Iris pigment epithelial cell (primary cell): ENCODE measurements around the gene SH3BP2.

ENCODE experiments used
- DNase-seq: peaks from one replicate; pipeline ENCODE4 v3.0.0-alpha.2; 2011; ENCODE audit warnings: low read depth

Gene SH3BP2

GRCh38 chr4:2856266-2856665, 63.4 kb downstream of the SH3BP2 start:
- no peak for DNase-seq

DNA sequence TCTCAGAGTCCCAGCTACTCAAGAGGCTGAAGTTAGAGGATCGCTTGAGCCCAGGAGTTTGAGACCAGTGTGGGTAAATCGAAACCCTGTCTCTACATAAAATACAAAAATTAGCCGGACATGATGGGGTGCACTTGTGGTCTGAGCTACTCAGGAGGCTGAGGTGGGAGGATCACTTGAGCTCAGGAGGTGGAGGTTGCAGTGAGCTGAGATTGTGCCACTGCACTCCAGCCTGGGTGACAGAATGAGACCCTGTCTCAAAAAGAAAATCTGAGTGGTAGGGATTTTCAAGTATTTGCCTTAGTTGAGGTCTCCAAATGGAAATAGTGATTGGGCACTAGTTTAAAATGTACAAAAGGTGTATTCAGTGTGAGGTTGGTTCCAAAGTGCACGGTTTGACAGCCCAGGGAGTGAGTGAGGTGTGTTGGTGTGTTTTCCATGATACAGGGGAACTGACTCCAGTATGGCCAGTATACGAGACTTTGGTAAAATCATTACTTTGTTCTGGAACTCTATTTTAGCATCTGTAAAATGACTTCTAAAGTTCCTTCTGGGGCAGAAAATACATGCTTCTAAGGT, 64.6 kb downstream of the SH3BP2 start:
- DNase-seq: no peak

- DNase-seq: peak; percentile 81
Observed at GRCh38 chr4:2858451-2859217, 65.7 kb downstream of the SH3BP2 start.

- no peak for DNase-seq
Observed at GRCh38 chr4:2859514-2859913, 66.6 kb downstream of the SH3BP2 start.

GRCh38 chr4:2860391-2861348, 67.8 kb downstream of the SH3BP2 start:
- peak; percentile 61 for DNase-seq

DNA sequence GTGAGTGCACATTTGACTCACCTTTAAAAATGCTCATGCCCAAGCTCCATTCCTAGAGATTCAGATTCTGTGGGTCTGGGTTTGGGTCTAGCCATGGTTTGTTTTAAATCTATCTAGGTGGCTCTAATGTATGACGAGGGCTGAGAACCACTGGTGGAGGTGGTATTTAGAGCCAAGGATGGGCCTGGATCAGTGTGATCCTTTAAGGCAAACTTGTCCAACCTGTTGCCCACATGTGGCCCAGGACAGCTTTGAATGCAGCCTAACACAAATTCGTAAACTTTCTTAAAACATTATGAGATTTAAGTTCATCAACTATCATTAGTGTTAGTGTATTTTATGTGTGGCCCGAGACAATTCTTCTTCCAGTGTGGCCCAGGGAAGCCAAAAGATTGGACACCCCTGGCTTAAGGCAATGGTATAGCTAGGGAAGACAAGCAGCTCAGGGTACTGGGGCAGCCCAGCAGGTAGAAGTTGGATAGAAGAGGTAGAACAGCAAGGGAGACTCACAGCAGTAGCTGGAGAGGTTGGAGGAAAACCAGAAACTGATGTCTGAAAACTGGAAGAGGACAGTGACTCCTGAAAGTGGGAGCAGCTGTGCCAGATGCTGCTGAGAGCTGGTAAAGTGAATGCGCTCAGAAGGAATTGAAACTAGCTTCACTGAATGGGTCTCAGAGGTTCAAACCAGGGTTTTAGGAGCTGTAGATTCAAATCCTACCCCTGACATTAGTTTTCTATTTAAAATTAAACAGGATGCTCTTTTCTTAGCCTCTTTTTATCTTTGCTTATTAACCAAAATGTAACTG, 68.9 kb downstream of the SH3BP2 start:
- no peak for DNase-seq

- no peak for DNase-seq
Observed at GRCh38 chr4:2862528-2862927, 69.6 kb downstream of the SH3BP2 start.

- DNase-seq: no peak
Observed at GRCh38 chr4:2863649-2864048, 70.8 kb downstream of the SH3BP2 start.

GRCh38 chr4:2865196-2865780, 72.4 kb downstream of the SH3BP2 start:
- DNase-seq: no peak

GRCh38 chr4:2866160-2866861, 73.4 kb downstream of the SH3BP2 start:
- DNase-seq: no peak

GRCh38 chr4:2866891-2867290, 74.0 kb downstream of the SH3BP2 start:
- peak; percentile 60 for DNase-seq

GRCh38 chr4:2867758-2868491, 75.0 kb downstream of the SH3BP2 start:
- DNase-seq: peak; percentile 54

DNA sequence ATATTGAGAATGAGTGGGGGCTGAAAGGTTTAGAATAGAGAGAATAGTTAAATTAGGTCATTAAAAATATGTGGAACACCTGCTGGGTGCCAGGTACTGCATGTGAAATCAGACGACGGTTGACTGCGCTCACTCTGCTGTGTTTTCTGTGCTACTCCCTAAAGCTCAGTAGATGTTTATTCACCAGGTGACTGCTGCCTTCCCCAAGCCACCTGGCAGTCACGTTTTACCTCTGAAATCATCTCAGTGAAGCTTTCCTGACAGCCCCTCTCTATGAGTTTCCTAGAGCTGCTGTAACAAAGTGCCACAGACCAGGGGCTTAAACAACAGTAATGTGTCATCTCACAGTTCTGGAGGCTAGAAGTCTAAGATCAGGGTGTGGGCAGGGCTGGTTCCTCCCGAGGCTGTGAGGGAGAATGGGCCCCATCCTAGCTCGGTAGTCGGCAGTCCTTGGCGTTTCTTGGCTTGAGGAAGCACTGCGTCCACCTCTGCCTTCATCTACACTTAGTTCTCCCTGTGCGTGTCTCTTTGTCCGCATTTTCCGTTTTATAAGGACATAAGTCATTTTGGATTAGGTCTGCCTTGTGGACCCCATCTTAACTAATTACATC, 76.1 kb downstream of the SH3BP2 start:
- no peak for DNase-seq

GRCh38 chr4:2869659-2870058, 76.8 kb downstream of the SH3BP2 start:
- no peak for DNase-seq

- no peak for DNase-seq
Observed at GRCh38 chr4:2870082-2870481, 77.2 kb downstream of the SH3BP2 start.

DNA sequence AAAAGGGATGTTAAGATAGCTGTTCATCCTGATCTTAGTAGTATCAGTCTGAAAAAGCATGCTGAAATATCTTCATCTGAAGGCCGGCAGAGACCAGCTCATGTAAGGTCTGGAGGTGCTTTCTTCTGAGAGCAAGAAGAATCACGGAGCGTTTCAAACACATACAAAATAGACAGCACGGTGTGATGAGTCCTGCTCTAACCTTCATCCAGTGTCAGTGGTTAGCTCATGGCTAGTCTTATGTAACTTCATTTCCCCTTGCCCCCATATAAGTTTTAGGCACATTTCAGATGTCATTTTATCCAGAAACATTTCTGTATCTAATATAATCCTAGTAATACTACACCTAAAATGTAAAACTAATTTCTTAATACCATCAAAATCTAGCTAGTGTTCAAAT, 78.6 kb downstream of the SH3BP2 start:
- DNase-seq: no peak

DNA sequence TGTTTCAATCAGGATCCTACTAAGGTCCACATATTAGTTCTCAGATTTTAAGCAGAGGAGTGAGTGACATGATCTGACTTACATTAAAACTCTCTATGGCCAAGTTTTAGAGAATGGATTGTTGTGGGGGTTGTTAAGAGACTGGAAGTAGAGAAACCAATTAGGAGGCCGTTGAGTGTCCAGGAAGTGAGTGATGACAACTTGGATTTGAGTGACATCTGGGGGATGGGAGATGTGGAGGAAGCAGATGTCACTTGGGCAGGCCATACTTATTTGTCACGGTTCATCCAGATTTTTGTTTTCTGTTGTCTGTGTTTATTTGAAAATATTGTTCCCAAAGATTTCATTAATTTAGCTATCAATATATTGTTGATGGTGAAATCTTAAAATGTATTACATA, 79.0 kb downstream of the SH3BP2 start:
- no peak for DNase-seq

DNA sequence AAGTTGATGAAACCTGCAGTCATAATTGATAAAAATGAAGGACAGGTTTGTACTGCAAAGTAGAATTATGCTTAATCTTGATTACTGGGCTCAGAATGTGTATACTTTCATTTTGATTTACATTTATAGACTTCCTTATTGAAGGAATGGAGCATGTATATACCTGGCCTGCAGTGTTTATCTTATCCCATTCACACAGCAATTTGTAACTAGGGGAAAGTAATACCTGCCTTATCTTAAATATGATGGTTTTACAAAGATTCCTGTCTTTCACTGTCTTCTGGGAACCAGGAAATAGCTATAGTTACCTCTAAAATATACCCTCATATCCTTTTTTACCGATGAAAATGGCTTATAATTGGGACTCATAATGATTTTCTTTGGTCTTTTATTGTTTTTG, 80.4 kb downstream of the SH3BP2 start:
- DNase-seq: no peak

- DNase-seq: no peak
Observed at GRCh38 chr4:2874861-2875260, 82.0 kb downstream of the SH3BP2 start.

- DNase-seq: no peak
Observed at GRCh38 chr4:2875556-2875955, 82.7 kb downstream of the SH3BP2 start.
